GM23248 (cell line): ENCODE results near the gene MT1G.

Experiments used
- EZH2 ChIP-seq: fragments of 200-600 bp; sonication (generic); IDR thresholded peaks from 2 replicates; pipeline ENCODE4 v1.6.1; 2018; ENCODE audit warnings: antibody characterized with exemption, mild to moderate bottlenecking; ENCODE audit not compliant: insufficient read depth, poor library complexity, severe bottlenecking
- EZH2phosphoT487 ChIP-seq: fragments of 200-600 bp; sonication (generic); IDR thresholded peaks from 2 replicates; pipeline ENCODE4 v1.6.1; 2018; ENCODE audit warnings: antibody characterized with exemption, moderate library complexity, mild to moderate bottlenecking, low read depth; ENCODE audit not compliant: insufficient read depth

DNA sequence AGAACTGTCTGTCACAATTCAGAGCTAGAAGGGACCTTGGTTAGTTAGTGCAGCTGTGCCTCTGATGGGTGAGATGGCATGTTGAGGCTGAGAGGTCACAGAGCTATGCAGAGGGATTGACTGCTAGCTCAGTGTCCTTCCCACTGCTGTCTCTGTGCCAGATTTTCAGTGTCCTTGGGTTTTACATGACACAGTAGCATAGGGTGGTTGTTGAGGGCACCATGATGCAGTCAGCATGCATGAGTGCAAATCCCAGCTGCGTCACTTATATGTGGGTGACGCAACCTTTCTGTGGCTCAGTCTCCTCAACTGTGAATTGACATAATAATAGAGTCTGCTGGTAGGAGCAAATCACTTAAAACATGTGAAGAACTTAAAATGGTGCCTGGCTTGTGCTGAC, 26.7 kb downstream of the MT1G start:
- TF ChIP-seq EZH2phosphoT487 (no peak), EZH2 (no peak)
